Measurements from ENCODE around the gene TBC1D5. TPM values are rescaled to one million over a fixed set of nuclear protein-coding genes. Genes with fewer than 3 reads are reported as not detected.

TBC1D5 gene
- total and polyA plus RNA-seq, 7 donors, result 7.2 to 82.3 (median 43.7) TPM

GRCh38 chr3:17765819-17766472 lies 23.5 kb upstream of the TBC1D5 start:
- TF ChIP-seq POLR2A (IDR thresholded peaks at IDR 0.05) (no peak), POLR2AphosphoS5 (IDR thresholded peaks at IDR 0.05) (no peak), CTCF (IDR thresholded peaks at IDR 0.05) (no peak), EP300 (IDR thresholded peaks at IDR 0.05) (no peak)
- no peak for DNase-seq
- no peaks in the 10 kb centered on the region for H3K9me3 ChIP-seq
- H3K27me3 ChIP-seq, result no peaks in the 10 kb centered on the region
- no peak overlapping the region for H3K27ac ChIP-seq
- WGBS, 2 donors, result 79 to 89% methylated on average over 9 of the region's 9 CpGs
- H3K4me3 ChIP-seq, result no peak overlapping the region
- H3K4me1 ChIP-seq, result no peaks in the 10 kb centered on the region
- H3K36me3 ChIP-seq, result no peaks in the 10 kb centered on the region
- intact Hi-C loops (cut with DNase I), result no loop called here

DNA sequence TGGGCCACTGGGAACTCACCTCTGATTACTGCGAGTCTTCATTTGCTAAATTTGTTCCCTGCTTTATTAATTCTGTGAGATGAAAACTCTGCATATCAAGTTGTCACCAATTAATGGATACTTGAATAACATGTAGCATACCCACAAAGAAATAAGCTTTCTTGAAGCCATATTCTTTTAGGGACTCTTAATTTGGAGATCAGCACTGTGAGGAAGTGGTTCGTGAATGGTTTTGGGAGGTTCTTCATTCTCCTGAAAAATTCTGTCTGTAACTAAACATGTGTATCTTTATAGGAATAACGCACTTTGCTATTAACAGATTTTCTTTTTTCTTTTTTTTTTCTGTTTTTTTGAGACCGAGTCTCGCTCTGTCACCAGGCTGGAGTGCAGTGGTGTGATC lies 19.1 kb upstream of the TBC1D5 start:
- no peak overlapping the region for H3K4me3 ChIP-seq
- no peaks in the 10 kb centered on the region for H3K27me3 ChIP-seq
- no peaks in the 10 kb centered on the region for H3K4me1 ChIP-seq
- no peak overlapping the region for H3K27ac ChIP-seq
- no peaks in the 10 kb centered on the region for H3K9me3 ChIP-seq
- no peaks in the 10 kb centered on the region for H3K36me3 ChIP-seq
- WGBS, 2 donors, result 91 to 96% methylated on average over 5 of the region's 5 CpGs
- no peak for DNase-seq
- no peak for TF ChIP-seq EP300 (IDR thresholded peaks at IDR 0.05)
- TF ChIP-seq POLR2AphosphoS5 (IDR thresholded peaks at IDR 0.05), result no peak
- intact Hi-C loops (cut with DNase I), result no loop called here

DNA sequence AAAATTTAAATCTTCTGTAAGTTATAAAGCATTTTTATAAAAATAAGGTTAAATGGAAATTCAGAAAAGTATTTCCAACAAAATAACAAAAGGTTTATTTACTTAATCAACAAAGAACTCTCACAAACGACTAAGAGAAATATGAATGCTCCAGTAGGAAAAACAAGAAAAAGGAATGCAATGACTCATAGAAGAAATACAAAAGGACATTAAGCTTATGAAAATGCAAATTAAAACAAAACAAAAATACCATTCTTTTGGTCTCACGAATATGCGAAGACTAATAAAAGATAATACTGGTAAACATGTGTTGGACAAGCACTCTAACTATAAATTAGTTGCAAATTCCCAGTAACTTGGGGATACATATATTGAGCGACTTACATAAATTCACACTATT lies 17.5 kb upstream of the TBC1D5 start:
- intact Hi-C loops (cut with DNase I), result no loop called here
- H3K9me3 ChIP-seq, result no peaks in the 10 kb centered on the region
- H3K4me1 ChIP-seq, result no peaks in the 10 kb centered on the region
- no peaks in the 10 kb centered on the region for H3K36me3 ChIP-seq
- WGBS, 2 donors, result 86% methylated on average over 4 of the region's 4 CpGs
- no peak for TF ChIP-seq EP300 (IDR thresholded peaks at IDR 0.05)
- no peak for TF ChIP-seq CTCF (IDR thresholded peaks at IDR 0.05)
- no peak for TF ChIP-seq POLR2AphosphoS5 (IDR thresholded peaks at IDR 0.05)
- TF ChIP-seq POLR2A (IDR thresholded peaks at IDR 0.05), result no peak
- H3K27me3 ChIP-seq, result no peaks in the 10 kb centered on the region
- DNase-seq, result no peak
- no peak overlapping the region for H3K27ac ChIP-seq
- H3K4me3 ChIP-seq, result no peak overlapping the region

DNA sequence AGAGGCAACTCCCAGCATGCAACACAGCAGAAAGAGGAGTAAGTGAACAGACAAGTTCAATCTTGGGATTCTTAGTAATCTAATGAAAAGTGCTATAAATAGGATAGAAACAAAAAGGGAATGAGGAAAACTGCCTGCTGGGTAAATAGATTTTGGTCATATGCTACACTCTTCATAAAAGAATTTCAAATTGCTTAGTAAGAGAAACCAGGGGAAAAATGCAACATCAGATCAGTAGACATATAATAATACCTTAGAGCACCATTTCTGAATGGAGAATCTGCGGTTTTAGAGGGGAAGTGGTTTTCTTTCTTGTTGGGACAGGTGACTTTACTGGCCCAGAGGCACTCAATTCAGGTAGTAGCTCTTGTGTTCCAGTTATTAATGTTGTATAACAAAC lies 13.4 kb upstream of the TBC1D5 start:
- Histone ChIP-seq H3K4me1 (no peaks in the 10 kb centered on the region), H3K27ac (no peak overlapping the region), H3K36me3 (no peaks in the 10 kb centered on the region), H3K4me3 (no peak overlapping the region), H3K27me3 (no peaks in the 10 kb centered on the region), H3K9me3 (no peaks in the 10 kb centered on the region)
- no peak for TF ChIP-seq POLR2A (IDR thresholded peaks at IDR 0.05)
- no peak for TF ChIP-seq CTCF (IDR thresholded peaks at IDR 0.05)
- TF ChIP-seq POLR2AphosphoS5 (IDR thresholded peaks at IDR 0.05), result no peak
- no peak for TF ChIP-seq EP300 (IDR thresholded peaks at IDR 0.05)
- intact Hi-C loops (cut with DNase I), result no loop called here
- no peak for DNase-seq
- WGBS, 2 donors, result 64 to 89% methylated on average over 1 of the region's 1 CpG

DNA sequence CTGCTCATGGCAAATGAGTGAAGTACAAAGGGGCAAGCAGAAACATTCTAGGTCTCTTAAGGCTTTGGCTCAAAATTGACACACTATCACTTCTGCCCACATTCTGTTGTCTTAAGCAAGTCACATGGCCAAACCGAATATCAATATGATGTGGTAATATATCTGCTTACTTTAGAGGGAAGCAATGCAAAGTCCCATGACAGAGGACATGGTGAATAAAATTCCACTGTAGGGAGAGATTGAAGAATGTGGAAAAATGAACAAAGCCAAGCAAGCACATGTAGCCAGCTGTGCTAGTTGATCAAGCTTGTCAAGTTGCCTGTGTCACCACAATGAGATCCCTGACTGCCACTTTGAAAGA lies 11.2 kb upstream of the TBC1D5 start:
- H3K9me3 ChIP-seq, result no peaks in the 10 kb centered on the region
- no peak overlapping the region for H3K4me3 ChIP-seq
- DNase-seq, result no peak
- H3K27ac ChIP-seq, result no peak overlapping the region
- no peaks in the 10 kb centered on the region for H3K36me3 ChIP-seq
- TF ChIP-seq CTCF (IDR thresholded peaks at IDR 0.05) (no peak), POLR2A (IDR thresholded peaks at IDR 0.05) (no peak), POLR2AphosphoS5 (IDR thresholded peaks at IDR 0.05) (no peak), EP300 (IDR thresholded peaks at IDR 0.05) (no peak)
- no peaks in the 10 kb centered on the region for H3K27me3 ChIP-seq
- intact Hi-C loops (cut with DNase I), result no loop called here
- H3K4me1 ChIP-seq, result no peaks in the 10 kb centered on the region
- WGBS, 2 donors, result 41 to 70% methylated on average over 1 of the region's 1 CpG

Measured in sigmoid colon (tissue), 7 donors.